ENCODE data around the gene MAP7D3. TPM values are rescaled to one million over a fixed set of nuclear protein-coding genes. Genes with fewer than 3 reads are reported as not detected.

MAP7D3 gene
- total RNA-seq, 1 experiment from 2014 or later, result 17.6 TPM

DNA sequence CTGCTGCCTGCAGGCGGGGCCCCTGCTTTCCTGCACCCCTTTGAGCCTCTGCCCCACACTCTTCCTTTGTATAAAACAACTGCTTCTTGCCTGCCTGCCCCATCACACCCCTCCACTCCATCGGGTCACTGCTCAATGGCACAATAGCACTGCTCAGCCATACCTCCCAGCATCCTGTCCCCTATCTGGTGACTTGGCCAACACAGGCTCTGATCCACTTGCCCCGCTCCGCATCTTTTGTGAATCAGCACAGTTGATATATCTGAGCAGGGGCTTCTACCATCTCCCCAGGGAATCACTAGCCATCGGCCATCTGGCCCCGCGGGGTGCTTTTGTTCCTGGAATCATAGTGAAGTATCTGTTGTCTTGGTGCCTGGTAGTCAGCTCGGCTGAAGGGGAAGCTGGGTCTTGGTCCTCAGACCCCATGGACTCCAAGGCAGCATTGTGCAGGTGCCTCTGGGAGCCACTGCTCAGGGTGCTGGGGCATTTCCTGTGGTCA, 45.3 kb downstream of the MAP7D3 start:
- Histone ChIP-seq H3K4me1 (no peaks in the 10 kb centered on the region), H3K36me3 (no peaks in the 10 kb centered on the region), H3K27ac (no peak overlapping the region), H3K9me3 (replicated peaks) (no peaks in the 10 kb centered on the region), H3K27me3 (no peaks in the 10 kb centered on the region), H3K4me3 (no peak overlapping the region)
- DNase-seq, result no peak

DNA sequence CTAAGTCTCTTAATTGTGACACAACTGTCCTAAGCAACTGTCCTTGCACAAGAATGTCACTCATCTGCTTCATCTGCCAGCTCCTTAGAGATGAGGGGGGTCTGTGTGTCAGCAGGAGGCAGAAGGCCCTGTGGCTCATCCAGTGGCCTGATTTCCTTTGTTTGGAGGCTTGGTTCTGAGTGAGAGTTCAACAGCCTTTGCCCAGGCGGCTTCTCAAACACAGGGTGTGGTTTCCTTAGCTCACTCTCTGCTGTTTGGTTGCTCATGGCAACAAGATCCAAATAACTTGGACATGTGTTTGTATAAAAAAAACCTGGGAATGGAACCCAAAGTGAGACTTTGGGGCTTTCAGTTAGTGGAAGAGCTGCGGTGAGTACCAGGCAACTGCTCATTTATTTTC, 46.6 kb downstream of the MAP7D3 start:
- Histone ChIP-seq H3K27me3 (no peaks in the 10 kb centered on the region), H3K27ac (no peak overlapping the region), H3K4me1 (no peaks in the 10 kb centered on the region), H3K36me3 (no peaks in the 10 kb centered on the region), H3K9me3 (replicated peaks) (no peaks in the 10 kb centered on the region), H3K4me3 (no peak overlapping the region)
- DNase-seq, result no peak

GRCh38 chrX:136203951-136204350, 47.2 kb downstream of the MAP7D3 start:
- Histone ChIP-seq H3K9me3 (replicated peaks) (no peaks in the 10 kb centered on the region), H3K4me1 (no peaks in the 10 kb centered on the region)

DNA sequence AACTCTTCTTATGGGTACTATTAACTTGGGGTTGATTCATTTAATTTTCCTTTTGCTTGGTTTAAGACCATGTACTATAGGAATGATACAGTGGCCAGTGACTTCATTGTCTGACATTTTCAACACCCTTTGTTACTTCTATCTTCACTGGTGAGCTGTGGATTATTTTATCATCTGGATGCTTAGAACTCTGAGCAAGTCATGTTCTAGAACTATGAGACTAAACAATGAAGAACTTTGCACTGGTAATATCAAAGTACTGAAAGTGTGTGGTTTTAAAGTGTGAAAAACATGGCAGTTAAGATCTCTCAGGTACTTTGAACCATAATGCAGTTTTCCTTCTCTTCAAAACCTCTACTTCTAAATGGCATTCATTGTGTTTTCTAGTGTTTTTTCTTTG, 47.8 kb downstream of the MAP7D3 start:
- Histone ChIP-seq H3K4me3 (no peak overlapping the region), H3K4me1 (no peaks in the 10 kb centered on the region), H3K36me3 (no peaks in the 10 kb centered on the region), H3K9me3 (replicated peaks) (no peaks in the 10 kb centered on the region), H3K27me3 (no peaks in the 10 kb centered on the region), H3K27ac (no peak overlapping the region)
- no peak for DNase-seq

More at GRCh38 chrX:136203951-136204350, 47.2 kb downstream of the MAP7D3 start:
- Histone ChIP-seq H3K27ac (no peak overlapping the region), H3K27me3 (no peaks in the 10 kb centered on the region), H3K4me3 (no peak overlapping the region), H3K36me3 (no peaks in the 10 kb centered on the region)
- DNase-seq, result no peak

DNA sequence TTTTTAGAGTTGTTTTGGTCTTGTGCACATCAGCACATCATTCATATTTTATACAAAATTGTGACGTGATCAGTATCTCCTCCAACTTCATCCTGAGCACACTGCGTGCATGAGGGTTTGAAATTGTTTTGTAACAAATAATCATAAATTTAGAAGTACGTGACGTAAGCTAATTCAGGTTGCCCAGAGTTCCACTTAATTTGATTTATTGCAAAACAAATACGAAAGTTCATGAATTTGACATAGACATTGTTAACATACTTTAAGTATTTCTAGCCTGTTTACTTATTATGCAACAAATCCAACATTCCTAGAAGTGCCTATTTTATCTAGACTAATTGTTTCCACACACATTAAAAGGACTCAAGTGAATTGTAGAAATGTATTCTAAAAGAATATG, 48.3 kb downstream of the MAP7D3 start:
- no peaks in the 10 kb centered on the region for H3K27me3 ChIP-seq
- no peak overlapping the region for H3K4me3 ChIP-seq
- no peaks in the 10 kb centered on the region for H3K36me3 ChIP-seq
- no peak overlapping the region for H3K27ac ChIP-seq
- H3K9me3 ChIP-seq (replicated peaks), result no peaks in the 10 kb centered on the region
- no peak for DNase-seq
- H3K4me1 ChIP-seq, result no peaks in the 10 kb centered on the region

- no peak for DNase-seq
- no peak overlapping the region for H3K4me3 ChIP-seq
- no peaks in the 10 kb centered on the region for H3K36me3 ChIP-seq
- H3K27ac ChIP-seq, result no peak overlapping the region
- H3K27me3 ChIP-seq, result no peaks in the 10 kb centered on the region
- H3K4me1 ChIP-seq, result no peaks in the 10 kb centered on the region
- H3K9me3 ChIP-seq (replicated peaks), result no peaks in the 10 kb centered on the region
These were observed 49.6 kb downstream of the MAP7D3 start for GRCh38 chrX:136201601-136202000.

GRCh38 chrX:136200466-136200865, 50.7 kb downstream of the MAP7D3 start:
- no peaks in the 10 kb centered on the region for H3K4me1 ChIP-seq
- no peak overlapping the region for H3K27ac ChIP-seq
- no peak overlapping the region for H3K4me3 ChIP-seq
- no peaks in the 10 kb centered on the region for H3K27me3 ChIP-seq
- no peaks in the 10 kb centered on the region for H3K9me3 ChIP-seq (replicated peaks)
- no peak for DNase-seq
- H3K36me3 ChIP-seq, result no peaks in the 10 kb centered on the region

- Histone ChIP-seq H3K9me3 (replicated peaks) (no peaks in the 10 kb centered on the region), H3K27me3 (no peaks in the 10 kb centered on the region), H3K4me3 (no peak overlapping the region), H3K27ac (no peak overlapping the region), H3K4me1 (no peaks in the 10 kb centered on the region), H3K36me3 (no peaks in the 10 kb centered on the region)
- no peak for DNase-seq
These were observed 51.8 kb downstream of the MAP7D3 start for GRCh38 chrX:136199365-136199764.

DNA sequence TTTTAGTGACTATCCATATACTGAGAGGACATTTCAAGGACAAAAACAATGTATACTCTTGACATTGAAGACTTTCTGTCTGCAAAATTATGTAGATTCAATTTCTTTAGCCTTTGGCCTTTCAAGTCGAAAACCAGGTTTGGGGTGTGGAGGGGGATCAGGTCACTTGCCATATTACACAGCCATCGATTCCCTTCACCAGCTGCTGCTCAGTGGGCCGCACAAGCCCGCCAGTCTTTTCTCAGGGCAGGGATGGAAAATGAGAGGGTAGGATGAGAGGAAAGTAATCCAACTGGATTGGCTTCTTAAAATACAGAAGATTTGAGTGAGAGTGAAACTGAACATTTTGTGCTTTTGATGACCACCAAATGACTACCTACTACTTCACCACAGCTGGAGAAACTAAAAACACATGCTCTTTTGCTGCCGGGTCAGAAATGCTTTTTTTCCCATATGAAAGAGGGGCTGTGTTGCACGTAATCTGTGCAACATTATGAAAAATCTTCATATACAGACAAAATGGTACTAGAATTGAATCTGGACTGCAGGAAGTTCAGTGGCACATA, 52.4 kb downstream of the MAP7D3 start:
- H3K27me3 ChIP-seq, result no peaks in the 10 kb centered on the region
- no peaks in the 10 kb centered on the region for H3K36me3 ChIP-seq
- no peak overlapping the region for H3K27ac ChIP-seq
- no peaks in the 10 kb centered on the region for H3K9me3 ChIP-seq (replicated peaks)
- DNase-seq, result no peak
- H3K4me3 ChIP-seq, result no peak overlapping the region
- H3K4me1 ChIP-seq, result no peaks in the 10 kb centered on the region

- Histone ChIP-seq H3K4me1 (peaks cover 5% of the 10 kb centered on the region; the same call in 1 of the 2 replicates), H3K4me3 (no peak overlapping the region)
These were observed 53.2 kb downstream of the MAP7D3 start for GRCh38 chrX:136198010-136198409.

DNA sequence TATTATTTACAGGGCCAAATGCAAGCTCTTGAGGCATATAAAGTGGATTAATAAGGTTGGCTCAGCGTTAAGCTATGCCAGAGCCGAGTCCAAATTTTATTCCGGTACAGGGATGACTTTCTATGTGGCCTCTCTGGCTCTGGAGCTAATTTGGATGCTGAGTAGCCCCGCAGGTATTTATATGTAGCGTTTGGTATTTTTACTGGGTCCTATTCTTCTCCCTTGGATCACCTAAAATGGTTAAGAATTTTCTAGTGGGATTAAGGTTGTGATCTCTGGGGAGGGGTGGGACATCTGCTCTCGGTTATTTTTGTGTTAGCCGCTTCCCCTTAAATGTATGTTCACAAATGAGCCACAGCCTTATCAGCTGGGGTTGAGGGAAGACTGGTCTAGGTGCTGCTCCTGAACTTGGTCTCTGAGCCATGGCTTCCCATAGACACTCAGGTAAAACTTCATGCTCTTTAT, 54.5 kb downstream of the MAP7D3 start:
- DNase-seq, result no peak
- no peak overlapping the region for H3K4me3 ChIP-seq

More at GRCh38 chrX:136198010-136198409, 53.2 kb downstream of the MAP7D3 start:
- no peaks in the 10 kb centered on the region for H3K9me3 ChIP-seq (replicated peaks)
- DNase-seq, result no peak
- H3K27ac ChIP-seq, result no peak overlapping the region
- no peaks in the 10 kb centered on the region for H3K27me3 ChIP-seq
- H3K36me3 ChIP-seq, result no peaks in the 10 kb centered on the region

GRCh38 chrX:136195247-136195646, 56.0 kb downstream of the MAP7D3 start:
- H3K27me3 ChIP-seq, result no peaks in the 10 kb centered on the region
- no peaks in the 10 kb centered on the region for H3K9me3 ChIP-seq (replicated peaks)
- H3K4me1 ChIP-seq, result peaks cover 11% of the 10 kb centered on the region
- no peak overlapping the region for H3K4me3 ChIP-seq
- no peak for DNase-seq
- H3K36me3 ChIP-seq, result no peaks in the 10 kb centered on the region
- no peak overlapping the region for H3K27ac ChIP-seq

More for the DNA sequence above, 54.5 kb downstream of the MAP7D3 start:
- no peaks in the 10 kb centered on the region for H3K36me3 ChIP-seq
- H3K4me1 ChIP-seq, result peaks cover 11% of the 10 kb centered on the region
- no peaks in the 10 kb centered on the region for H3K9me3 ChIP-seq (replicated peaks)
- no peak overlapping the region for H3K27ac ChIP-seq
- no peaks in the 10 kb centered on the region for H3K27me3 ChIP-seq

DNA sequence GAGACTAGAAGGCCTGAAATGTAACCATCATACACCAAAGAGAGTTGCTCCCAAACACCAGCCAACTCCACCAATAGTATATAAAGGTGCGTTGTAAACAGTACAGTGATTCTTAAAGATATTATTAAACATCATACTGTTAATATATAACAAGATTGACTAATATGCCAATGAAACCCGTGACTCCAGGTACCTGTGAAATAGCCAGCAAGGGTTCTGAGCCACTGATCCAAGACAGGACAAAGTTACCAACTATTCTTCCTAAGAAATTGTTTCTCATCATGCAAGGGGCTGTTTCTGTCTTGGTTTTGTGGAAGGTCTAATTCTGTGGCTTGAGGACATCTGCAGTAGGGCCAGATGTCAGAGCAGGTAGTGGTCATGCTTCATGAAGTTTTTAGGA, 56.7 kb downstream of the MAP7D3 start:
- no peak overlapping the region for H3K27ac ChIP-seq
- DNase-seq, result no peak

GRCh38 chrX:136193771-136194170, 57.4 kb downstream of the MAP7D3 start:
- H3K27me3 ChIP-seq, result no peaks in the 10 kb centered on the region
- no peak for DNase-seq

More for the DNA sequence above, 56.7 kb downstream of the MAP7D3 start:
- Histone ChIP-seq H3K4me3 (no peak overlapping the region), H3K36me3 (no peaks in the 10 kb centered on the region), H3K27me3 (no peaks in the 10 kb centered on the region), H3K9me3 (replicated peaks) (no peaks in the 10 kb centered on the region), H3K4me1 (peaks cover 11% of the 10 kb centered on the region)

GRCh38 chrX:136192839-136193414, 58.3 kb downstream of the MAP7D3 start:
- DNase-seq, result peak in 1 of 2 experiments; percentile 33
- Histone ChIP-seq H3K27ac (peak overlapping the region; percentile 39), H3K4me1 (peaks cover 11% of the 10 kb centered on the region), H3K36me3 (no peaks in the 10 kb centered on the region), H3K9me3 (replicated peaks) (no peaks in the 10 kb centered on the region), H3K4me3 (no peak overlapping the region), H3K27me3 (no peaks in the 10 kb centered on the region)

More at GRCh38 chrX:136193771-136194170, 57.4 kb downstream of the MAP7D3 start:
- Histone ChIP-seq H3K36me3 (no peaks in the 10 kb centered on the region), H3K4me1 (peaks cover 11% of the 10 kb centered on the region), H3K4me3 (no peak overlapping the region), H3K27ac (no peak overlapping the region), H3K9me3 (replicated peaks) (no peaks in the 10 kb centered on the region)

DNA sequence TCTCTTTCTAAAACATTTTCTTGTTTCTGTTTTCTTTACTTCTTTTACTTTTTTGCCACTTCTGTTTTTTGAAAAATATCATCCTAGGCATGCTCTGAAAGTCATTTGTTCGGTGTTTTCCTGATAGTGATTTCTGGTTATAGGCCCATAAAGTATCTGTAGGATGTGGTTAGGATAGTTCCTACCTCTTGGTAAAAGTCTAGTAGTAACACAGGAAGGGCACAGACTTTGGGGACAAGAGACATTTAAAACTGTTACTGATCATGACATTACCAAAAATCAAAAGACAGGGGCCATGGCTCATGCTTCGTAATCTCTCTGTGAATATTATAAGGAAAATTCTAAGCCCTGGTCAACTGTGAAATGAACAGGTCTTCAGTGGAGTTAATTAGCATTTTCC, 59.1 kb downstream of the MAP7D3 start:
- no peak for DNase-seq
- no peaks in the 10 kb centered on the region for H3K9me3 ChIP-seq (replicated peaks)
- no peaks in the 10 kb centered on the region for H3K36me3 ChIP-seq
- no peaks in the 10 kb centered on the region for H3K27me3 ChIP-seq
- peaks cover 11% of the 10 kb centered on the region for H3K4me1 ChIP-seq
- no peak overlapping the region for H3K27ac ChIP-seq
- H3K4me3 ChIP-seq, result no peak overlapping the region
